HG02588 (cell line): ENCODE data around the gene ASB2.

ENCODE experiments used
- ATAC-seq: cut with Tn5 transposase; IDR thresholded peaks from one replicate; pipeline ENCODE4 v1.9.1; 2021; ENCODE audit warnings: mild to moderate bottlenecking, moderate library complexity; ENCODE audit not compliant: unreplicated experiment

Gene ASB2, protein sequence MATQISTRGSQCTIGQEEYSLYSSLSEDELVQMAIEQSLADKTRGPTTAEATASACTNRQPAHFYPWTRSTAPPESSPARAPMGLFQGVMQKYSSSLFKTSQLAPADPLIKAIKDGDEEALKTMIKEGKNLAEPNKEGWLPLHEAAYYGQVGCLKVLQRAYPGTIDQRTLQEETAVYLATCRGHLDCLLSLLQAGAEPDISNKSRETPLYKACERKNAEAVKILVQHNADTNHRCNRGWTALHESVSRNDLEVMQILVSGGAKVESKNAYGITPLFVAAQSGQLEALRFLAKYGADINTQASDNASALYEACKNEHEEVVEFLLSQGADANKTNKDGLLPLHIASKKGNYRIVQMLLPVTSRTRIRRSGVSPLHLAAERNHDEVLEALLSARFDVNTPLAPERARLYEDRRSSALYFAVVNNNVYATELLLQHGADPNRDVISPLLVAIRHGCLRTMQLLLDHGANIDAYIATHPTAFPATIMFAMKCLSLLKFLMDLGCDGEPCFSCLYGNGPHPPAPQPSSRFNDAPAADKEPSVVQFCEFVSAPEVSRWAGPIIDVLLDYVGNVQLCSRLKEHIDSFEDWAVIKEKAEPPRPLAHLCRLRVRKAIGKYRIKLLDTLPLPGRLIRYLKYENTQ

GRCh38 chr14:93976477-93977057 lies at the start of gene ASB2:
Gene ASB2 (minus strand): TSS chr14:93976570. CDS start chr14:93964539, 12,031 bp downstream.
- peak; percentile 4 for ATAC-seq

DNA sequence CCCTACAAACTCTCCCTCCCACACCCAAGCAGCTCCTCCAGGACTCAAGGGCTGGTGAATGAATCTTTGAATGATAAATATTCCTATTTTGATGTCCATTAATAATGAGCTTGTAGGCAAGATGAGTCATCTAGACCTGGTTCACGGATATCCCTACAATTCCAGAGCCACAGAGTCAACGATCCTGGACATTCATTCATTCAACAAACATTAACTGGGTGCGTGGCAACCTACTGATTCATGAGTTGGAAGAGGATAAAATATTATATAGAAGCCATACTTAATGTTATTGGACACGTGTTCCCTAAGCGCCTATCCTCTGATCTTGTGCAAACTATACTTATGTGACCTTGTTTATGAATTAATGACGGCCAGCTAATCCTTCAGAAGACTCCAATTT lies 49.4 kb upstream of the ASB2 start:
- ATAC-seq, result no peak

GRCh38 chr14:94024549-94024948 lies 48.2 kb upstream of the ASB2 start:
- no peak for ATAC-seq

DNA sequence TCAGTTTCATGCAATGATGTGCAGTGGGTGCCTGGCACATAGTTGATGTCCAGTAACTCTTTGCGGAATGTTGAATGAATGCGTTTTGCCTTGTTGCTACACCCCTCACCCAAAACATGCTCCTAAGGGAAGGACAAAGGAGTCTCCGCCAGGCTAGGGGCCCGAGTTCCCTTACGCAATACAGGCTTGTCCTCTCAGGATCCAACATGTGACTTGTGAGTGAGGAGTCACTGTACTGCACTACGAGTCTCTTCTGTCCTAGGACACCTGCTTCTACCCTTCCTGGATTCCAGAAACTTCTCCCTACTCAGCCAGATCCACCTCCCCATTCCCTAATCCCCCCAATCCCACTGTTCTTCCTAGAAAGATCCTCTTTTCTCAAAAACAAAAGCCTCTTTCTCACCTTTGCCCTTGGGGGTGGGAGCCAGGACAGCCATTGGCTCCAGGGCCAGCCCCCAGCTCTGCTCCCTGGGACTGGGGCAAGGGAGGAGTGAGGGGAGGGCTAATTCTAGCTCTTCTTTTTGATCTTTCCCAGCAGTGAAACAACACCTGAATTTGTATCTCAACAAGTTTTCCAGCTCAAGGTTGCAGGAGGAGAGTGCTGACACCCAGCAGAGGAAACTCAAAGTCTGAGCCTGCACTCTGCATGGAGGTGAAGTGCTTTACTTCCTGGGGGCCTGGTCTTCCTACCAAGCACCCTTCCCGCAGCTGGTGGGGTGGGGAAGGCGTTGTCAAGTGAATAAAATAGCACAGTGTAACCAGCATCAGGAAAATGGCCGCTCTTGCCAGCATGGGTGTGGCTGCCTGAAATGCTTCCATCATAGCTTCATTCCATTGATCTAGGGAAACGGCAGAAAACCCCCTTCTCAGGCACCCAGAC lies 46.4 kb upstream of the ASB2 start:
- no peak for ATAC-seq

GRCh38 chr14:94021416-94022157 lies 45.2 kb upstream of the ASB2 start:
- ATAC-seq, result no peak

DNA sequence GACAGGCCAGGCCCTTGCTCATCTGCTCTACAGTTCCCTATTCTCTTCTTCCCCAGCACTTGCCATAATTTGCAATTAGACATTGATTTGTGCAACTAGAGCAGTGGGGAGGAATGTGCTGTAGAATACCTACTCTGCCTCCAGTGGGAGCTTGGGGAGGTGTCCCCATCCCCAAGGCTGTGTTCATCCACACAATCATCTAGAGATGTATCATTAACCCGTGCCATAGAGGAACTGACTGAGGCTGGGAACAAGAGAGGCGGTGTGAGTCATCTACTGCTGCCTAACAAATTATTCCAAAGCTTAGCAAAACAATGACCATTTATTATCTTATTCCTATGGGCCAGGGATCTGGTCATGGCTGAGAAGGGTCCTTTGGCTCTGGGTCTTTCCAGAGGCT lies 44.6 kb upstream of the ASB2 start:
- no peak for ATAC-seq

DNA sequence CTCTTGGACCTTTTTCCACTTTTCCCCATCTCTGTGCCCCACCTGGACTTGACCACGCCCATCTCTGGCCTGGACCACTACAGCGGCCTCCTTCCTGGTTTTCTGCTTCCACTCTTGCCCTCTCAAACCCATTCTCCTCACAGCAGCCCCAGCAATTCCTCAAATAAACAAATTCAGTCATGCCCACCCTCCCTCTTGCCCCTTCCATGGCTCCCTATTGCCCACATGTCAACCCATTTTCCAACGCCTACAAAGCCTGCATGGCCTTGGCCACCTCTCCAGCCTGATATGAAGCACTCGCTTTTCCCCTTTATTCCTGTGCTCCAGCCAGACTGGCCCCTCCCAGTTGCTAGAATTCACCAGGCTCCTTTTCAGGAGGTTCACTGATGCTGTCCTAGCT lies 43.9 kb upstream of the ASB2 start:
- no peak for ATAC-seq

- ATAC-seq, result no peak
These were observed 43.0 kb upstream of the ASB2 start for GRCh38 chr14:94019329-94019728.

GRCh38 chr14:94018308-94018707 lies 41.9 kb upstream of the ASB2 start:
- ATAC-seq, result no peak

DNA sequence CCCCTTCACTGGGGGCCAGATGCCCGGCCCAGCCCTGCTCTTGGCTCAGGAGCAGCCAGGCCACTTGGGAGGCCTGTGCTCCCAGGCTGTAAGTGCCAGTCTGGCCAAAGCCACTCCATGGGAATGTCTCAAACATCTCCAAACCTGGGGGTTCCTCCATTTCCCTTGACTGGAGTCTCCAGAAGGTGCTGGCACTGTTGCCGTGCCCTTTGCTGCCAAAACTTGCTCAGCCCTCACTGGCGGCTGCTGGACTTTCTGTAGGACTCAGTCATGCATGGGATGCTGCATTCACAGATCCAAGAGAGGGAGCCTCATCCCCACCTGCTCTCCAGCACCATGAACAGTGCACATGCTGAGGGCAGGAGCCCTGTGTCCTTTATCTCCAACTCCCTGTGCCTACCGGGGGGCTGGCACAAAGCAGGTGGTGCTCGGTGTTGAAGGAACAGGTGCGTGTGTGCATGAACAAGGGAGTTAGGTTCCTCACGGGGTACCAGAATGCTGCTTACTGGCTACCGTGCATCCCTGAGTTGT lies 40.1 kb upstream of the ASB2 start:
- no peak for ATAC-seq

- no peak for ATAC-seq
These were observed 38.9 kb upstream of the ASB2 start for GRCh38 chr14:94015223-94015622.

DNA sequence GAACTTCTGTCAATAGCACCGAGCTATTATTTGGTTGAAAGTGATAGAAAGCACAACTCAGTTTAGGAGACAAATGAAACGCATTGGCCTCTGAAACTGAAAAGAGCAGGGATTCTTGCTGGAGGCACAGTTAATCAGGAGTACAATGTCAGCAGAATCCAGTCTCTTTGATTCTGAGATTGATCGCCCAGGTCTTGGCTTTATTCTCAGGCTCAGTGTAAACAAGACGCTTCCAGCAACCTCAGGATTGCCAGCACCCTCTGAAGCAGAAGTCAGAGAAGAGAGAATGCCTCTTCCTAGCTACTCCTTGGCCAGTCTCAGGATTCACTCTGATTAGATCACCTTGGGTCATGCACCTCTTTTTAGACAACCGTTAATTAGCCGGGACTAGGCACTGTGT lies 38.0 kb upstream of the ASB2 start:
- no peak for ATAC-seq

GRCh38 chr14:94011795-94012194 lies 35.4 kb upstream of the ASB2 start:
- ATAC-seq, result no peak

DNA sequence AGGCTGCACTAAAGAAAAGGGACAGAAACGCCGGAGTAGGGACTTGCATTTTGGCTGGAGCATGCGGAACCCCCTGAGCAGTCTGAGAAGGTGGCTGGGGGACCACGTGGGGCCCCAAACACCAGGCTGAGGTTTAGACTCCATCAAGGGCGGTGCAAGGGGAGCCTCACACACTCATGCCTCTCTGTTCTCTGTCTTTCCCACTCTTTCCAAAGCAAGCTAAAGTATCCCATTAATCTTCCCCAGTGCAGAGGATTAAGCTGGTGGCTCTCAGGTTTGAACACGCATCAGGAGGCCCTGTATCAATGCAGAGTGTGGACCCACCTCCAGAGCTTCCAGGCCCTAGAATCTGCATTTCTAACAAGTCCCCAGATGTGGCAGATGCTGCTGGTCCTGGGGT lies 34.3 kb upstream of the ASB2 start:
- no peak for ATAC-seq

- no peak for ATAC-seq
These were observed 33.4 kb upstream of the ASB2 start for GRCh38 chr14:94009767-94010166.

- no peak for ATAC-seq
These were observed 31.9 kb upstream of the ASB2 start for GRCh38 chr14:94008234-94008633.

DNA sequence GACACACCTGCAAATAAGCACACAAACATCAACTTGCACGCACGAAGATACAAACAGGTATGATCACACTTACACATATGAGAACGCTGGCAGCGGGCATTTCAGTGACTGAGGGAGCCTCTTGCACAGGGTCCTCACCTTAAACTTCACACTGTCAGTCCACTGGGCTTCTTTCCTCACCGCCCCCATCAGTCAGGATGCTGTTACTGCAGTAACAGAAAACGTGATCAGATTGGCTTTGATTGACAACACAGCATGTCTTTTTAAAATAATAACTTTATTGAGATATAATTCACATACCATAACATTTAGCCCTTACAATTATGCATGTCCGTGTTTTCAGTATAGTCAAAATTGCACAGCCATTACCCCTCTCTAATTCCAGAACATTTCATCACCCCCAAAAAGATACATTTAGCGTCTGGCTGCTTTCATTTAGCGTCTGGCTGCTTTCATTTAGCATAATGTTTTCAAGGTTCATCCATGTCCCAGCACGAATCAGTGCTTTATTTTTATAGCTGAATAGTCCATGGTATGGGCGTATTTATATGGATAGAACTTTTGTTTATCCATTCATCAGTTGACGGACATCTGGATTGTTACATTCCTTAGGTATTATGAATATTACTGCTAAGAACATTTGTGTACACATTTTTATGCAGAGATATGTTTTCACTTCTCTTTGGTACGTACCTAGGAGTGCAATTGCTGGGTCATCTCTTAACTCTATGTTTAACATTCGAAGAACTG lies 29.1 kb upstream of the ASB2 start:
- ATAC-seq, result no peak

DNA sequence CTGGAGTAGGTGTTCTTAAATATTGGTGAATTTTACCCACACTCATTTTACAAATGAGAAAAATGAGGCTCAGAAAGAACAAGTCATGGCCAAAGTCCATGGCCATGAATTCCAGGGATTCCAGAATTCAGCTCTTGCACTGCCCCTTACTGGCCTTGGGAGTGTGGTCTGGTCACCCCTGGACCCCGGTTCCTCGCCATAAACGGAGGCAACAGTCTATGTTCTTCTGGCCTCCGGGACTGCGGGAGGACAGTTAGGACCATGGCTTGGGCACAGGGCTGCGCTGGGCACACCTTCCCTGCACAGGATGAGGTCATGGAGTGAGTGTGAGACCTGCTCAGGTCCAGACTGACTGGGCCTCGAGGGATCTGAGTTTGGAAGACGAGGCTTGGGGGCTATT lies 27.6 kb upstream of the ASB2 start:
- no peak for ATAC-seq

DNA sequence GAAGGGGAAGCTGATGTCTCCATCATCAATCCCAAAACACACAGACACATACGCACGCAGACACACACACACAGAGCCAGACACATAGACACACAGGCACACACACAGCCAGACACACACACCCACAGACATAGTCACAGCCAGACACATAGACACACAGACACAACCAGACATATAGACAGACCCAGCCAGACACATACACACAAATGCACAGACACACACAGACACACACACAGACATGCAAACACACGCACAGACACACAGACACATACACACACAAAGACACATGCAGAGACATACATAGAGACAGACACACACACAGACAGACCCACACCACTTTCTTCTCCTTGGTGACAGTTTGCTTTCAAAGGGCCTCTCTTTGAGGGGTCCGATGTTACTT lies 27.0 kb upstream of the ASB2 start:
- ATAC-seq, result no peak
